Suprapubic skin (tissue), 4 donors: ENCODE results near the gene SLC34A3. TPM values are rescaled to one million over a fixed set of nuclear protein-coding genes. Genes with fewer than 3 reads are reported as not detected.
A peak's percentile ranks its signal among the peaks of the same experiment; 100 is the strongest.

Source experiments
- DNase-seq, 2 donors: peaks; one replicate each; pipeline ENCODE4 v3.0.0-alpha.2; 2019; ENCODE audit warnings: low spot score in 2 of 2
- H3K27ac ChIP-seq: fragments of 200-600 bp; sonication (generic); one replicate; pipeline ENCODE4 v1.5.1; 2019
- H3K27me3 ChIP-seq: fragments of 200-600 bp; sonication (generic); one replicate; pipeline ENCODE4 v1.5.1; 2019
- H3K36me3 ChIP-seq: fragments of 200-600 bp; sonication (generic); one replicate; pipeline ENCODE4 v1.5.1; 2019
- H3K4me1 ChIP-seq: fragments of 200-600 bp; sonication (generic); one replicate; pipeline ENCODE4 v1.5.1; 2019
- H3K4me3 ChIP-seq: fragments of 200-600 bp; sonication (generic); one replicate; pipeline ENCODE4 v1.5.1; 2019; ENCODE audit warnings: mild to moderate bottlenecking
- H3K9me3 ChIP-seq: fragments of 200-600 bp; sonication (generic); one replicate; pipeline ENCODE4 v1.5.1; 2019
- CTCF ChIP-seq, 2 donors: fragments of 200-600 bp in 1 of 2; fragments of 450-650 bp in 1 of 2; sonication (generic) in 1 of 2; IDR thresholded peaks; one replicate each; pipeline ENCODE4 v1.5.1; 2016 to 2019; ENCODE audit warnings: antibody characterized with exemption in 2 of 2, mild to moderate bottlenecking in 1 of 2, moderate library complexity in 1 of 2
- EP300 ChIP-seq: sonication (generic); formaldehyde crosslinking; IDR thresholded peaks from one replicate; pipeline ENCODE4 v1.6.1; 2017; ENCODE audit warnings: antibody characterized with exemption
- POLR2A ChIP-seq, 2 donors: fragments of 450-650 bp; IDR thresholded peaks; one replicate each; pipeline ENCODE4 v1.6.1; 2017; ENCODE audit warnings: antibody characterized with exemption in 2 of 2, mild to moderate bottlenecking in 2 of 2, moderate library complexity in 2 of 2
- POLR2AphosphoS5 ChIP-seq, 3 donors: sonication (generic); formaldehyde crosslinking; IDR thresholded peaks; one replicate each; pipeline ENCODE4 v1.6.1; 2017; ENCODE audit warnings: antibody characterized with exemption in 3 of 3
- WGBS: methylation state at CpG from one replicate; pipeline ENCODE4 v1.1.5; 2018; 5-methylcytosine and 5-hydroxymethylcytosine counted together
- total RNA-seq, 4 donors: library from RNA; depleted of rRNA; stranded (reverse); fragments of >200 nt; gene quantifications; one replicate each; pipeline ENCODE4 v1.1.0, GENCODE V29; 2016

SLC34A3 gene
- total RNA-seq, 4 donors from 2014 or later: 0.34 TPM; not detected in 3

- 92% methylated on average over 5 of the region's 6 CpGs for WGBS
- TF ChIP-seq CTCF (IDR thresholded peaks at IDR 0.05) (no peak), EP300 (no peak), POLR2AphosphoS5 (IDR thresholded peaks at IDR 0.05) (no peak), POLR2A (IDR thresholded peaks at IDR 0.05) (no peak)
- Histone ChIP-seq H3K27me3 (no peaks in the 10 kb centered on the region), H3K4me1 (peaks cover 41% of the 10 kb centered on the region), H3K36me3 (peaks cover 62% of the 10 kb centered on the region), H3K4me3 (no peak overlapping the region), H3K27ac (no peak overlapping the region), H3K9me3 (no peaks in the 10 kb centered on the region)
- no peak for DNase-seq
These were observed 37.2 kb downstream of the SLC34A3 start for GRCh38 chr9:137267933-137268355.

- peaks cover 60% of the 10 kb centered on the region for H3K36me3 ChIP-seq
- TF ChIP-seq POLR2AphosphoS5 (IDR thresholded peaks at IDR 0.05) (no peak), POLR2A (IDR thresholded peaks at IDR 0.05) (no peak), CTCF (IDR thresholded peaks at IDR 0.05) (no peak), EP300 (no peak)
- H3K27ac ChIP-seq: peak overlapping the region; percentile 66
- no peaks in the 10 kb centered on the region for H3K27me3 ChIP-seq
- WGBS: 81% methylated on average over 19 of the region's 19 CpGs
- peak in 1 of 2 donors; percentile 63 for DNase-seq
- H3K4me1 ChIP-seq: peaks cover 42% of the 10 kb centered on the region
- H3K4me3 ChIP-seq: no peak overlapping the region
- H3K9me3 ChIP-seq: no peaks in the 10 kb centered on the region
These were observed 38.0 kb downstream of the SLC34A3 start for GRCh38 chr9:137268538-137269201.

- H3K9me3 ChIP-seq: no peaks in the 10 kb centered on the region
- H3K4me1 ChIP-seq: peaks cover 48% of the 10 kb centered on the region
- H3K27me3 ChIP-seq: no peaks in the 10 kb centered on the region
- WGBS: 41% methylated on average over 17 of the region's 17 CpGs
- H3K4me3 ChIP-seq: no peak overlapping the region
- peak overlapping the region; percentile 66 for H3K27ac ChIP-seq
- TF ChIP-seq POLR2AphosphoS5 (IDR thresholded peaks at IDR 0.05) (no peak), EP300 (no peak), CTCF (IDR thresholded peaks at IDR 0.05) (no peak), POLR2A (IDR thresholded peaks at IDR 0.05) (no peak)
- peak in 1 of 2 donors; percentile 62 for DNase-seq
- H3K36me3 ChIP-seq: peaks cover 54% of the 10 kb centered on the region
These were observed 38.6 kb downstream of the SLC34A3 start for GRCh38 chr9:137269231-137269772.

GRCh38 chr9:137270929-137271695 lies 40.4 kb downstream of the SLC34A3 start:
- 68% methylated on average over 20 of the region's 32 CpGs for WGBS
- DNase-seq: no peak
- no peaks in the 10 kb centered on the region for H3K27me3 ChIP-seq
- H3K27ac ChIP-seq: peak overlapping the region; percentile 15
- H3K4me3 ChIP-seq: no peak overlapping the region
- no peaks in the 10 kb centered on the region for H3K9me3 ChIP-seq
- TF ChIP-seq POLR2AphosphoS5 (IDR thresholded peaks at IDR 0.05) (no peak), CTCF (IDR thresholded peaks at IDR 0.05) (no peak), EP300 (no peak), POLR2A (IDR thresholded peaks at IDR 0.05) (no peak)
- peaks cover 43% of the 10 kb centered on the region for H3K36me3 ChIP-seq
- H3K4me1 ChIP-seq: peaks cover 66% of the 10 kb centered on the region

GRCh38 chr9:137271696-137272076 lies 41.0 kb downstream of the SLC34A3 start:
- Histone ChIP-seq H3K4me3 (no peak overlapping the region), H3K9me3 (no peaks in the 10 kb centered on the region), H3K4me1 (peaks cover 72% of the 10 kb centered on the region), H3K27me3 (no peaks in the 10 kb centered on the region), H3K27ac (peak overlapping the region; percentile 15), H3K36me3 (peaks cover 37% of the 10 kb centered on the region)
- WGBS: 28% methylated on average over 3 of the region's 3 CpGs
- TF ChIP-seq POLR2A (IDR thresholded peaks at IDR 0.05) (no peak), CTCF (IDR thresholded peaks at IDR 0.05) (no peak), POLR2AphosphoS5 (IDR thresholded peaks at IDR 0.05) (no peak), EP300 (no peak)
- no peak for DNase-seq
